ENCODE measurements around the gene EMID1. TPM values are rescaled to one million over a fixed set of nuclear protein-coding genes. Genes with fewer than 3 reads are reported as not detected.

EMID1 gene
- total RNA-seq, 1 experiment from 2014 or later, result 5.4 TPM

- Histone ChIP-seq H3K79me2 (ENCODE audit: insufficient read depth, low read length) (no peaks in the 10 kb centered on the region), H3K4me2 (ENCODE audit: insufficient read depth, insufficient read length, low read length) (no peak overlapping the region), H2BK12ac (ENCODE audit: insufficient read length, low read depth, low read length) (no peak overlapping the region), H3K27ac (ENCODE audit: insufficient read length, low read depth, low read length) (no peak overlapping the region), H3K9me3 (ENCODE audit: control insufficient read depth, low read depth, low read length) (no peaks in the 10 kb centered on the region), H3K9ac (ENCODE audit: extremely low read depth, insufficient read length, low read length) (no peak overlapping the region), H2AFZ (ENCODE audit: low read length) (no peak overlapping the region), H4K91ac (ENCODE audit: insufficient read length, low read depth, low read length) (no peak overlapping the region), H3K27me3 (ENCODE audit: insufficient read depth, low read length) (no peaks in the 10 kb centered on the region), H3K4ac (ENCODE audit: low read depth, low read length) (no peak overlapping the region), H2BK120ac (ENCODE audit: low read depth, low read length, poor library complexity, severe bottlenecking) (no peak overlapping the region), H2BK15ac (ENCODE audit: low read depth, low read length) (no peak overlapping the region), H3K23ac (ENCODE audit: insufficient read length, low read depth, low read length) (no peak overlapping the region), H2AK5ac (ENCODE audit: insufficient read length, low read length) (no peak overlapping the region), H4K20me1 (ENCODE audit: control insufficient read depth, insufficient read depth, insufficient read length) (no peaks in the 10 kb centered on the region), H2BK20ac (ENCODE audit: low read depth, low read length, poor library complexity, severe bottlenecking) (no peak overlapping the region), H2BK5ac (ENCODE audit: insufficient read length, low read length) (no peak overlapping the region), H3K4me1 (ENCODE audit: insufficient read depth, low read length) (no peaks in the 10 kb centered on the region), H4K5ac (ENCODE audit: insufficient read length, low read depth, low read length) (no peak overlapping the region), H3K14ac (ENCODE audit: insufficient read depth, low read length) (no peak overlapping the region), H3T11ph (ENCODE audit: low read length) (no peak overlapping the region), H3K18ac (ENCODE audit: insufficient read length, low read depth, low read length) (no peak overlapping the region), H3K56ac (ENCODE audit: insufficient read length, low read depth, low read length) (no peak overlapping the region), H3K79me1 (ENCODE audit: insufficient read depth, low read depth, low read length, poor library complexity, severe bottlenecking) (no peaks in the 10 kb centered on the region), H4K8ac (replicated peaks; ENCODE audit: insufficient read length, low read depth, low read length) (no peak overlapping the region), H3K23me2 (ENCODE audit: insufficient read length, low read depth, low read length, poor library complexity, severe bottlenecking) (no peaks in the 10 kb centered on the region)
- no peak for TF ChIP-seq CTCF (conservative IDR thresholded peaks at IDR 0.05)
- H3K36me3 Mint-ChIP-seq (ENCODE audit: insufficient read depth in 1 of 3, low read depth in 3 of 3), result no peaks in the 10 kb centered on the region; a peak in 1 of 7 replicates
- H3K4me3 Mint-ChIP-seq, result no peak overlapping the region
- no peak for DNase-seq
- peaks cover 14% of the 10 kb centered on the region for H3K27me3 Mint-ChIP-seq (ENCODE audit: low read depth)
- H3K9me3 Mint-ChIP-seq, result no peaks in the 10 kb centered on the region
- WGBS (ENCODE audit: extremely low coverage, insufficient read length, low lambda C conversion rate), result no CpG with 5 or more reads among the region's 7 CpGs
- peaks cover 11 to 16% of the 10 kb centered on the region in 2 experiments for H3K4me1 Mint-ChIP-seq
- H3K27ac Mint-ChIP-seq, result no peak overlapping the region
These were observed 4.8 kb upstream of the EMID1 start for GRCh38 chr22:29200901-29201300.

Measured in H9 (cell line).